Left lung (tissue), 10 donors: ENCODE results near the gene FOLR1. TPM values are rescaled to one million over a fixed set of nuclear protein-coding genes. Genes with fewer than 3 reads are reported as not detected.

Experiments
- ATAC-seq: fragments of 200-7000 bp; cut with Tn5 transposase; one replicate; pipeline ENCODE4 v1.9.1; 2020; ENCODE audit warnings: moderate library complexity
- DNase-seq, 4 donors: peaks; one replicate each; pipeline ENCODE4 v3.0.0-alpha.2; 2013 to 2020
- H3K27ac ChIP-seq, 2 donors: fragments of 200-600 bp; sonication (generic) in 1 of 2; one replicate each; pipeline versions ENCODE4 v1.5.0 to v1.8.0; 2020 to 2021
- H3K27me3 ChIP-seq, 2 donors: fragments of 200-600 bp; sonication (generic) in 1 of 2; one replicate each; pipeline versions ENCODE4 v1.5.0 to v1.8.0; 2020 to 2021
- H3K36me3 ChIP-seq, 2 donors: fragments of 200-600 bp; sonication (generic) in 1 of 2; one replicate each; pipeline versions ENCODE4 v1.5.0 to v1.8.0; 2020 to 2021
- H3K4me1 ChIP-seq, 2 donors: fragments of 200-600 bp; one replicate each; pipeline ENCODE4 v1.8.0; 2021
- H3K4me3 ChIP-seq, 2 donors: fragments of 200-600 bp; sonication (generic) in 1 of 2; one replicate each; pipeline versions ENCODE4 v1.5.0 to v1.8.0; 2020 to 2021; ENCODE audit warnings: mild to moderate bottlenecking in 1 of 2
- H3K9me3 ChIP-seq, 2 donors: fragments of 200-600 bp; sonication (generic) in 1 of 2; one replicate each; pipeline versions ENCODE4 v1.5.0 to v1.8.0; 2020 to 2021
- intact Hi-C, 2 donors: fragments of 100-400 bp; cut with DNase I; formaldehyde crosslinking; loops; one replicate each; pipeline versions ENCODE4 v1.11.2 to v1.14.2; 2022
- polyA plus RNA-seq, 6 donors: library from polyadenylated mRNA; unstranded; fragments of 120-200 nt; gene quantifications; one replicate each; pipeline ENCODE4 v1.2.1, GENCODE V29; 2013; ENCODE audit not compliant: insufficient read length in 6 of 6
- total RNA-seq, 2 donors: library from RNA; stranded (reverse); fragmentation: NEBNext Ultra II Directional; extraction: Animal tissue kit (Norgen Biotek cat#: 25700); gene quantifications; one replicate each; pipeline ENCODE4 v1.2.1, GENCODE V29; 2021
- TF ChIP-seq, protein P1 (sequence below), 2 donors: fragments of 200-600 bp; sonication (generic) in 1 of 2; IDR thresholded peaks; one replicate each; pipeline versions ENCODE4 v1.5.0 to v1.8.0; 2021; ENCODE audit warnings: antibody characterized with exemption in 2 of 2
- donor health status: DM: no; HTN: yes; CAD: no.
- donor health status: DM: no; HTN: no; CAD: no.

The FOLR1 gene
- total and polyA plus RNA-seq, 8 donors, result 53.5 to 409 (median 72.0) TPM

DNA sequence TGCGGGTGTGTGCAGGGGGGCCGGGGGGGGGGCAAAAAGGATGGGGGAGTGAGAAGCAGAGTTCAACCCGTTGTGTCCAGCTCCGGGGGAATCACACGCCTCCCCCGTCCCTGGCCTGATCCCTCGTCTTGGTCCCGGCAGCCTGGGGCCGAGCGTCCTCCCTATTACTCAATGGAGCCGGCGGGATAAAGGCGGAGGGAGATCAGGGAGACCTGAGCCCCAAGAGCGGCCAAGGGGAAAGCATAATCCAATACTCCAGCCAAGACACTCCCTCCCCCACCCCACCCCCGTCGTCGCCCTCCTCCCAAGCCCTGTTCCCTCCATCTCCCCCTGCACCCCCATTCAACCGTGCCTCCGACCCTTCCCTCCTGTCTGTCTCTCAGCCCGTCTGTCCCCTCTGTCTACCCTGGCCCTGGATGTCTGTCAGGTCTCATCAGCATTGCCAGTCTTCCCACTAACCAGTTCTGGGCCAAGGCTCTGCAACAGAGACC is 49.4 kb downstream of the FOLR1 start:
- H3K27me3 ChIP-seq, result peaks cover 62 to 77% of the 10 kb centered on the region in 2 donors
- no peak for DNase-seq
- H3K36me3 ChIP-seq, result peaks cover 0 to 26% of the 10 kb centered on the region in 2 donors
- no peak for ATAC-seq
- intact Hi-C loops, result no loop called here
- no peaks in the 10 kb centered on the region for H3K9me3 ChIP-seq
- H3K4me1 ChIP-seq, result peaks cover 17 to 42% of the 10 kb centered on the region in 2 donors
- H3K27ac ChIP-seq, result no peak overlapping the region
- TF ChIP-seq, protein P1, sequence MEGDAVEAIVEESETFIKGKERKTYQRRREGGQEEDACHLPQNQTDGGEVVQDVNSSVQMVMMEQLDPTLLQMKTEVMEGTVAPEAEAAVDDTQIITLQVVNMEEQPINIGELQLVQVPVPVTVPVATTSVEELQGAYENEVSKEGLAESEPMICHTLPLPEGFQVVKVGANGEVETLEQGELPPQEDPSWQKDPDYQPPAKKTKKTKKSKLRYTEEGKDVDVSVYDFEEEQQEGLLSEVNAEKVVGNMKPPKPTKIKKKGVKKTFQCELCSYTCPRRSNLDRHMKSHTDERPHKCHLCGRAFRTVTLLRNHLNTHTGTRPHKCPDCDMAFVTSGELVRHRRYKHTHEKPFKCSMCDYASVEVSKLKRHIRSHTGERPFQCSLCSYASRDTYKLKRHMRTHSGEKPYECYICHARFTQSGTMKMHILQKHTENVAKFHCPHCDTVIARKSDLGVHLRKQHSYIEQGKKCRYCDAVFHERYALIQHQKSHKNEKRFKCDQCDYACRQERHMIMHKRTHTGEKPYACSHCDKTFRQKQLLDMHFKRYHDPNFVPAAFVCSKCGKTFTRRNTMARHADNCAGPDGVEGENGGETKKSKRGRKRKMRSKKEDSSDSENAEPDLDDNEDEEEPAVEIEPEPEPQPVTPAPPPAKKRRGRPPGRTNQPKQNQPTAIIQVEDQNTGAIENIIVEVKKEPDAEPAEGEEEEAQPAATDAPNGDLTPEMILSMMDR (IDR thresholded peaks at IDR 0.05), result no peak
- no peak overlapping the region for H3K4me3 ChIP-seq

DNA sequence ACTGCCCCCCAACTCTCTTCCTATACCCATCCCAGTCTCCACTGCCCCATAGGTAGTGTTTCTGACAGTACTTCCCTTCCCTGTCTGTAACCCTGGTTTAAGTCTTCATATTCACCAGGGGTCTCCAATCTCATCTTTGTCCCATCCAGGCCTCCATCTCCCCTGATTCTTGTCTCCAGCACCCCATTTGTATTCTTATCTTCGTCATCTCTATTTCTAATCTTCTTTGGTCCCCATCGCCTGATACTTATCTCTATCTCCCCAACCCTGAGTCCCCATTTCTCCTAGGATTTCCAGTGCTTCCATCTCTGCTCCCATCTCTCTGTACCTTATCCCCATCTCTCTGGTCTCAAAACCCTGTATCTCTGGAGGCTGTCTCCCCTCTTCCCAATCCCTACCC is 50.2 kb downstream of the FOLR1 start:
- H3K9me3 ChIP-seq, result no peaks in the 10 kb centered on the region
- H3K4me3 ChIP-seq, result no peak overlapping the region
- ATAC-seq, result no peak
- H3K27me3 ChIP-seq, result peaks cover 70 to 85% of the 10 kb centered on the region in 2 donors
- intact Hi-C loops, result no loop called here
- no peak overlapping the region for H3K27ac ChIP-seq
- peaks cover 17 to 42% of the 10 kb centered on the region in 2 donors for H3K4me1 ChIP-seq
- TF ChIP-seq, protein P1 (IDR thresholded peaks at IDR 0.05), result no peak
- DNase-seq, result no peak
- H3K36me3 ChIP-seq, result peaks cover 0 to 18% of the 10 kb centered on the region in 2 donors

DNA sequence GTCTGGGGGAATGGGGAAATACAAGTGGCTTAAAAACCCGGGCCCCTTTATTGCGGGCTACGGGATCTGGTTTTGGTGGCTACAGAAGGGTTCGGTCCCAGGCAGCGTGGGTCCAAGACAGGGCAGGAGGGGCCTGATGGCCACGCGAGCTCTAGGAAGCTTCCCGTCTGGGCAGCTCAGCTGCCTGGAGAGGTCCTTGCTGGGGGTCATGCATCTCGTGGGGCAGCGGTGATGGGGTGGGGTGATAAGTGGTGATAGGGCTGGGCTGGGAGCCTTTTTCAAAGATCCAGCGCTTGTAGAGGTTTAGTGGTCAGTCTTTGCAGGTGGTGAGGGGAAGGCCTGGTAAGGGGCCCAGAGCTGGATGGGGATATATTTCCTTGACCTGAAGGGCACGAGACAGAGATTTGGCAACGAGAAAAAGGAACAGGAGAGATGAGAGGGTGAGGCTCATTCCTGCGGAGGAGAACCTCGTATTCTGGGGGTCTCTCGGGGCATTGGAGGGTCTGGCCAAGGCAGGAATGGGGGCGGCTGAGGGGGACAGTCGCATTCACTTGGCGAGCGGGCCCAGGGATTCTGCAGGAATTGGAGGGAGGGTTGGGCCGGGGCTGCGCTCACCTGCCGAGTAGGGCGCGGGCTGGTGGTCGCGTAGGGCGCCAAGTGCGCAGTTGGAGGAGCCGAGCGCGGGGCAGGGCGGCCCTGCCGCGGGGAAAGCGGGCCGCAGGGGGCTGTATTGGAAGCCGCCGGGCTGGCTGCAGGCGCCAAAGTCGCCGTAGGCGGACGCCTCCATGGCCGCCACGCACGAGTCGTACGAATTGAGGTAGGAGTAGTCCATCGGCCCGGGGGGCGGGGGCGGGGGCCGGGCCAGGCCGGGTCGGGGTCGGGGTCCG is 51.5 kb downstream of the FOLR1 start:
- intact Hi-C loops, result no loop called here
- DNase-seq, result no peak

DNA sequence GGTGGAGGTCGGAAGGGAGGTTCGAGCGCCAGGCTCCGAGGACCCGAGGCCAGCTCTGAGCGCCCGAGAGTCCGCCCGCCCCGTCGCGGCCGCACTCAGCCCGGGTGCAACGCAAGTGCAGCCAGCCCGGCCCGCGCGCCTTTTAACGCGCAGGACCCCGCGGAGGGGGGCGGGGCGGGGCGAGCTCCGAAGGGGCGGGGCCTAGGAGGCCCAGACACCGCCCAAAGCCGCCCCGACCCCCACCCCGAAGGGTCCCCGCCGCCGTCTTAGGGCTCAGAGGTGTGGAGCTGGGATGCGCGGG is 52.1 kb downstream of the FOLR1 start, which contains the start of gene PHOX2A:
Gene PHOX2A (minus strand): TSS at position 117 of the 301 bp plus-strand sequence. CDS start 172 bp downstream, outside the sequence.
- H3K4me3 ChIP-seq, result no peak within 1 kb of the TSS

More for the DNA sequence above, 51.5 kb downstream of the FOLR1 start:
- TF ChIP-seq, protein P1 (IDR thresholded peaks at IDR 0.05), result no peak
- peaks cover 12 to 38% of the 10 kb centered on the region in 2 donors for H3K4me1 ChIP-seq
- peaks cover 75 to 97% of the 10 kb centered on the region in 2 donors for H3K27me3 ChIP-seq
- H3K27ac ChIP-seq, result no peak overlapping the region
- no peak overlapping the region for H3K4me3 ChIP-seq
- no peaks in the 10 kb centered on the region for H3K9me3 ChIP-seq
- peaks cover 0 to 5% of the 10 kb centered on the region in 2 donors for H3K36me3 ChIP-seq
- ATAC-seq, result no peak

More for the DNA sequence above, 52.1 kb downstream of the FOLR1 start, which contains the start of gene PHOX2A:
- TF ChIP-seq, protein P1 (IDR thresholded peaks at IDR 0.05), result no peak
- H3K27me3 ChIP-seq, result peaks cover 75 to 95% of the 10 kb centered on the region in 2 donors
- no peaks in the 10 kb centered on the region for H3K9me3 ChIP-seq
- peaks cover 12 to 32% of the 10 kb centered on the region in 2 donors for H3K4me1 ChIP-seq
- H3K27ac ChIP-seq, result no peak within 1 kb of the TSS
- intact Hi-C loops, result no loop called here
- no peak for ATAC-seq
- no peaks in the 10 kb centered on the region for H3K36me3 ChIP-seq
- no peak for DNase-seq
